Colonic mucosa (tissue), 4 donors: ENCODE results near the gene SPATA13. TPM values are rescaled to one million over a fixed set of nuclear protein-coding genes. Genes with fewer than 3 reads are reported as not detected.
A peak's percentile ranks its signal among the peaks of the same experiment; 100 is the strongest.

Experiments
- DNase-seq: peaks from one replicate; pipeline ENCODE4 v3.0.0-alpha.2; 2020
- H3K27ac ChIP-seq: fragments of 200-600 bp; one replicate; pipeline ENCODE4 v1.8.0; 2021
- H3K27me3 ChIP-seq: fragments of 200-600 bp; one replicate; pipeline ENCODE4 v1.8.0; 2021
- H3K36me3 ChIP-seq: fragments of 200-600 bp; one replicate; pipeline ENCODE4 v1.8.0; 2021
- H3K4me1 ChIP-seq: fragments of 200-600 bp; one replicate; pipeline ENCODE4 v1.8.0; 2021; ENCODE audit warnings: mild to moderate bottlenecking
- H3K4me3 ChIP-seq: fragments of 200-600 bp; one replicate; pipeline ENCODE4 v1.8.0; 2021
- H3K9ac ChIP-seq, 2 donors: one replicate each; pipeline ENCODE4 v1.7.0; 2013; ENCODE audit warnings: control low read depth in 2 of 2, low read depth in 2 of 2, low read length in 2 of 2
- H3K9me3 ChIP-seq: fragments of 200-600 bp; one replicate; pipeline ENCODE4 v1.8.0; 2021
- CTCF ChIP-seq: fragments of 200-600 bp; IDR thresholded peaks from one replicate; pipeline ENCODE4 v1.8.0; 2022; ENCODE audit warnings: antibody characterized with exemption, mild to moderate bottlenecking
- intact Hi-C: fragments of 100-400 bp; cut with DNase I; formaldehyde crosslinking; loops from one replicate; pipeline ENCODE4 v1.14.1; 2022
- total RNA-seq, 2 donors: library from RNA; stranded (reverse); fragmentation: NEBNext Ultra II Directional in 1 of 2; extraction: Animal tissue kit (Norgen Biotek cat#: 25700) in 1 of 2; gene quantifications; one replicate each; pipeline ENCODE4 v1.2.1, GENCODE V29; 2021
- donor health status: healthy.
- donor health status: DM: no; HTN: no; CAD: no.
- donor health status: DM: no; HTN: no; CAD: no.

The SPATA13 gene
- total RNA-seq, 2 donors from 2014 or later = 41.5 to 43.8 TPM

DNA sequence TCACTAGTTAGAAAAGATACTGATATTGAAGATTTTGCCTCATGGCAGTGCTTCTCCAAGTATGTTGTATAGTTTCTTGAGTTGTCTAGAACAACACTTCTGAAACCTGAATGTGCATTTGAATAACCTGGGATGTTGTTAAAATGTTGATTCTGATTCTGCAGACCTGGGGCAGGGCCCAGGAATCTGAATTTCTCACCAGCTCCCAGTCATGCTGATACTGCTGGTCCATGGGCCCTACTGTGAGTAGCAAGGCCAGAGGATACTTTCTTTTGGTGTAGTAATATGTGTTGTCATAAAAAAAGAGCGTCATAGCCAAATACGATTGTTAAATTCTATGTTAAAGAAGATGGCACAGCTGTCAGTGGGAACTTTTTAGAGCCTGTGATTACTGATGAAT is 107.3 kb downstream of the SPATA13 start:
- Histone ChIP-seq H3K9me3 (no peaks in the 10 kb centered on the region), H3K36me3 (no peaks in the 10 kb centered on the region), H3K27me3 (no peaks in the 10 kb centered on the region), H3K9ac (no peak overlapping the region), H3K4me3 (no peak overlapping the region), H3K4me1 (peaks cover 17% of the 10 kb centered on the region), H3K27ac (peak overlapping the region; percentile 34)
- DNase-seq = no peak
- no peak for TF ChIP-seq CTCF
- intact Hi-C loops = no loop called here

DNA sequence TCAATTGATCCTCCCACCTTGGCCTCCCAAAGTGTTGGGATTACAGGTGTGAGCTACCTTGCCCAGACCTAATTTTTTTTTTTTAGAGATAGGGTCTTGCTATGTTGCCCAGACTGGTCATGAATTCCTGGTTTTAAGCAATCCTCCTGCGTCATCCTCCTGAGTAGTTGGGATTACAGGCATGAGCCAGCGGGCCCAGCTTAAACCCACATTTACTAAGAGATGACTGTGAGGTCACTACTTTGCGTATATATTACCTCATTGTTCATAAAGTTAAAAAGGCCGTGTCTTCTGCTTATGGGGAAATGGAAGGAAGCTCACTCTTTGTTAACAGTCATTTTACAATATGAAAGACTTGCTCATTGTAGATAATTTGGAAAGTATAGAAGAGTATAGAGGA is 109.3 kb downstream of the SPATA13 start:
- Histone ChIP-seq H3K36me3 (no peaks in the 10 kb centered on the region), H3K4me1 (peaks cover 18% of the 10 kb centered on the region), H3K9ac (no peak overlapping the region), H3K4me3 (no peak overlapping the region), H3K9me3 (no peaks in the 10 kb centered on the region), H3K27ac (peak overlapping the region; percentile 95), H3K27me3 (no peaks in the 10 kb centered on the region)
- no peak for TF ChIP-seq CTCF
- intact Hi-C loops = no loop called here
- DNase-seq = no peak

GRCh38 chr13:24270639-24271141 is 110.2 kb downstream of the SPATA13 start:
- Histone ChIP-seq H3K9me3 (no peaks in the 10 kb centered on the region), H3K27me3 (no peaks in the 10 kb centered on the region), H3K27ac (peak overlapping the region; percentile 95), H3K4me1 (peaks cover 18% of the 10 kb centered on the region), H3K4me3 (peak overlapping the region; percentile 20), H3K36me3 (no peaks in the 10 kb centered on the region), H3K9ac (peak overlapping the region; percentile 47 to 70)
- peak; percentile 75 for DNase-seq
- intact Hi-C loops = no loop called here
- no peak for TF ChIP-seq CTCF

DNA sequence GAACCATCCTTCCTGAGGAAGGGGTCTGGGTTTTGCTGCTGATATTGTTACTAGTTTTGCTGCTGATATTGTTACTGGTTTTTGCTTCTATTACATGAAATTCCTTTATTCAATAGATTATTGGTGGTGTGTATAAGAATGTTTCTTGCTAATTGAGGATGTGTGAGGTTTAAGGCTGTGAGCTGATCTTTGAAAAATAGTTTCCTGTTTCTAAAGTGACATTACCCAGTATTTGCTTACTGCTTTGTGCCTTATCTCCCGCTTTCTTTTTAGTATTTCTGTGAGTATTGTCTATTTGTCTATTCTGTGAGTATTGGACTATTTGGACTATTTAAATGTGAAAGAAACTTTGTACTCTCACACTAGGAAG is 110.7 kb downstream of the SPATA13 start:
- TF ChIP-seq CTCF = no peak
- intact Hi-C loops = no loop called here
- Histone ChIP-seq H3K4me1 (peaks cover 18% of the 10 kb centered on the region), H3K27me3 (no peaks in the 10 kb centered on the region), H3K9ac (peak overlapping the region; percentile 66 to 70), H3K9me3 (no peaks in the 10 kb centered on the region), H3K4me3 (peak overlapping the region; percentile 20), H3K27ac (peak overlapping the region; percentile 95), H3K36me3 (no peaks in the 10 kb centered on the region)
- DNase-seq = no peak

GRCh38 chr13:24271601-24272451 is 111.3 kb downstream of the SPATA13 start:
- intact Hi-C loops = no loop called here

More at GRCh38 chr13:24271601-24272451, 111.3 kb downstream of the SPATA13 start:
- Histone ChIP-seq H3K27me3 (no peaks in the 10 kb centered on the region), H3K4me3 (peak overlapping the region; percentile 28), H3K9me3 (no peaks in the 10 kb centered on the region), H3K9ac (peak overlapping the region; percentile 66 to 70), H3K27ac (peak overlapping the region; percentile 95), H3K36me3 (no peaks in the 10 kb centered on the region), H3K4me1 (peaks cover 18% of the 10 kb centered on the region)
- TF ChIP-seq CTCF = no peak
- peak; percentile 78 for DNase-seq
